ENCODE measurements around the gene C21orf91. TPM values are rescaled to one million over a fixed set of nuclear protein-coding genes. Genes with fewer than 3 reads are reported as not detected.

Gene C21orf91
- total RNA-seq, 1 donor from 2014 or later: 33.0 TPM

DNA sequence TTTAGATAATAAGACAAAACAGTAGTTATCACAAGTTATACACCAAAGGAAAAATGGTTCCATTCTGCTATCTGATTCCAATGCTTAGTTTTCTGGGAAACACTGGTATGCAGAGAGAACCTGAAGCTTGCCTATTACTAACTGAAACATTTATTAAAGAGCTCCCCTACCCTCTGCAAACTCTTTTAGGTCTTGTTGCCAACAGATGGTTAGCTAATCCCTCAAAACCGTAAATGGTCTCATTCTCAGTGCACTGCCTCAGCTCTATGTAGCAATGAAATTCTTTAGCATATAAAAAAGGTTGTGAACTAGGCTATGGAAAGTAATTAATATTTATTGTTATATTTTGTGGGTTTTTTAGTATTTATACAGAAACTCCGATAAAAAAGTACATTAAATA lies 20.4 kb downstream of the C21orf91 start:
- TF ChIP-seq, protein P1, sequence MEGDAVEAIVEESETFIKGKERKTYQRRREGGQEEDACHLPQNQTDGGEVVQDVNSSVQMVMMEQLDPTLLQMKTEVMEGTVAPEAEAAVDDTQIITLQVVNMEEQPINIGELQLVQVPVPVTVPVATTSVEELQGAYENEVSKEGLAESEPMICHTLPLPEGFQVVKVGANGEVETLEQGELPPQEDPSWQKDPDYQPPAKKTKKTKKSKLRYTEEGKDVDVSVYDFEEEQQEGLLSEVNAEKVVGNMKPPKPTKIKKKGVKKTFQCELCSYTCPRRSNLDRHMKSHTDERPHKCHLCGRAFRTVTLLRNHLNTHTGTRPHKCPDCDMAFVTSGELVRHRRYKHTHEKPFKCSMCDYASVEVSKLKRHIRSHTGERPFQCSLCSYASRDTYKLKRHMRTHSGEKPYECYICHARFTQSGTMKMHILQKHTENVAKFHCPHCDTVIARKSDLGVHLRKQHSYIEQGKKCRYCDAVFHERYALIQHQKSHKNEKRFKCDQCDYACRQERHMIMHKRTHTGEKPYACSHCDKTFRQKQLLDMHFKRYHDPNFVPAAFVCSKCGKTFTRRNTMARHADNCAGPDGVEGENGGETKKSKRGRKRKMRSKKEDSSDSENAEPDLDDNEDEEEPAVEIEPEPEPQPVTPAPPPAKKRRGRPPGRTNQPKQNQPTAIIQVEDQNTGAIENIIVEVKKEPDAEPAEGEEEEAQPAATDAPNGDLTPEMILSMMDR (IDR thresholded peaks at IDR 0.05; ENCODE audit: unreplicated experiment): no peak

GRCh38 chr21:17797967-17798366 lies 21.2 kb downstream of the C21orf91 start:
- H3K4me1 Mint-ChIP-seq (ENCODE audit: low read depth): peaks cover 6% of the 10 kb centered on the region
- H3K27me3 Mint-ChIP-seq: no peaks in the 10 kb centered on the region
- H3K27ac Mint-ChIP-seq: no peak overlapping the region
- DNase-seq (ENCODE audit: low spot score, unreplicated experiment): no peak
- H3K4me3 Mint-ChIP-seq (ENCODE audit: low read depth): no peak overlapping the region
- no peaks in the 10 kb centered on the region for H3K9me3 Mint-ChIP-seq (ENCODE audit: low read depth)
- TF ChIP-seq, protein P1 (IDR thresholded peaks at IDR 0.05; ENCODE audit: unreplicated experiment): no peak
- H3K36me3 Mint-ChIP-seq (ENCODE audit: insufficient read depth): peaks cover 28% of the 10 kb centered on the region

More for the DNA sequence above, 20.4 kb downstream of the C21orf91 start:
- no peaks in the 10 kb centered on the region for H3K27me3 Mint-ChIP-seq
- H3K4me3 Mint-ChIP-seq (ENCODE audit: low read depth): no peak overlapping the region
- H3K4me1 Mint-ChIP-seq (ENCODE audit: low read depth): peaks cover 6% of the 10 kb centered on the region
- DNase-seq (ENCODE audit: low spot score, unreplicated experiment): no peak
- H3K9me3 Mint-ChIP-seq (ENCODE audit: low read depth): no peaks in the 10 kb centered on the region
- H3K27ac Mint-ChIP-seq: no peak overlapping the region
- H3K36me3 Mint-ChIP-seq (ENCODE audit: insufficient read depth): peaks cover 28% of the 10 kb centered on the region

- TF ChIP-seq, protein P1 (IDR thresholded peaks at IDR 0.05; ENCODE audit: unreplicated experiment): no peak
- Mint-ChIP-seq H3K36me3 (ENCODE audit: insufficient read depth) (peaks cover 19% of the 10 kb centered on the region), H3K27ac (no peak overlapping the region), H3K27me3 (no peaks in the 10 kb centered on the region), H3K4me1 (ENCODE audit: low read depth) (peaks cover 6% of the 10 kb centered on the region), H3K9me3 (ENCODE audit: low read depth) (no peaks in the 10 kb centered on the region), H3K4me3 (ENCODE audit: low read depth) (no peak overlapping the region)
- DNase-seq (ENCODE audit: low spot score, unreplicated experiment): no peak
These were observed 22.7 kb downstream of the C21orf91 start for GRCh38 chr21:17796503-17796902.

- no peak for DNase-seq (ENCODE audit: low spot score, unreplicated experiment)
- peaks cover 6% of the 10 kb centered on the region for H3K4me1 Mint-ChIP-seq (ENCODE audit: low read depth)
- no peak overlapping the region for H3K4me3 Mint-ChIP-seq (ENCODE audit: low read depth)
- H3K27me3 Mint-ChIP-seq: no peaks in the 10 kb centered on the region
- no peaks in the 10 kb centered on the region for H3K9me3 Mint-ChIP-seq (ENCODE audit: low read depth)
- H3K27ac Mint-ChIP-seq: no peak overlapping the region
- H3K36me3 Mint-ChIP-seq (ENCODE audit: insufficient read depth): peaks cover 21% of the 10 kb centered on the region
- TF ChIP-seq, protein P1 (IDR thresholded peaks at IDR 0.05; ENCODE audit: unreplicated experiment): no peak
These were observed 23.1 kb downstream of the C21orf91 start for GRCh38 chr21:17796037-17796403.

DNA sequence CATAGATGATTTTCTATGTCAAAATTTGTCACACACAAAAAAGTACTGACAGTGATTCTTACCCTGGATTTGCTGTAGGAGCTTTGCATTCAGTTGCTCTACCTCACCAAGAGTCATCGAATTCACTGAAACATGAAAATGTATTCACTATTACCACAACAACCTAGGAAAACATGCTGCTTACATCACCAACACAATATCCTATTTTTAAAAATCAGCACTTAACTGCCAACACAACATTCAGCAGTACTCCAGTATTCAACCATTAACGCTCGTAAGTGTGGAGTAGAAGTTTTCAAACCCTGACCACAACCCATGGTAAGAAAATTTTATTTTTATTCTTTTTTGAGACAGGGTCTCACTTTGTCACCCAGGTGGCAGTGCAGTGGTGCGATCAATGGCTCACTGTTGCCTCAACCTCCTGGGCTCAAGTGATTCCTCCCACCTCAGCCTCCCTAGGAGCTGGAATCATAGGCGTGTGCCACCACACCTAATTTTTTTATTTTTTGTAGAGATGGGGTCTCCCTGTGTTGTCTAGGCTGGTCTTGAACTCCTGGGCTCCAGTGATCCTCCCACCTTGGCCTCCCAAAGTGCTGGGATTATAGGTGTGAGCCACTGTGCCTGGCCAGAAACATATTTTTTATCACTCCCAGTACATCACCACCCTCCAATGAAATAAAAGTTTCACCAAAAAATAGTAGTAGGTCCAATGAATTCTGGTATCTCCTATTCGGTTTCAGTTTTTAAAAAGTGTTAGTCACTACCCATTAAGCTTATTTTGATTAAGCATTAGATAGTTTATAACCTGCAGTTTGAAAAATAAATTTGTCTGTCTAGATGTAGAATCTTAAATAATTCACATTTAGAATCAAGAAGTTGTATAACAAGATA lies 23.8 kb downstream of the C21orf91 start:
- Mint-ChIP-seq H3K4me1 (ENCODE audit: low read depth) (peaks cover 6% of the 10 kb centered on the region), H3K4me3 (ENCODE audit: low read depth) (no peak overlapping the region), H3K36me3 (ENCODE audit: insufficient read depth) (peaks cover 19% of the 10 kb centered on the region), H3K27ac (no peak overlapping the region), H3K9me3 (ENCODE audit: low read depth) (no peaks in the 10 kb centered on the region), H3K27me3 (no peaks in the 10 kb centered on the region)
- TF ChIP-seq, protein P1 (IDR thresholded peaks at IDR 0.05; ENCODE audit: unreplicated experiment): no peak
- DNase-seq (ENCODE audit: low spot score, unreplicated experiment): no peak
